Measurements from ENCODE around the gene HDAC9.
"Not testable (repeated sequence)": the region's sequence is repeated elsewhere in the genome, so short reads cannot be mapped to it uniquely, and the experiment has no call there.

Gene HDAC9

GRCh38 chr7:18736012-18736411, 240.5 kb downstream of the HDAC9 start:
- H3K27me3 ChIP-seq (ENCODE audit: control insufficient read depth, insufficient read depth, low read length); H3K9ac ChIP-seq (ENCODE audit: low read length); H3K36me3 ChIP-seq (ENCODE audit: control insufficient read depth, insufficient read depth, low read length); H3K4me1 ChIP-seq (ENCODE audit: control insufficient read depth, insufficient read depth, low read length); H3K4me3 ChIP-seq (ENCODE audit: low read length); H3K9me3 ChIP-seq (ENCODE audit: control insufficient read depth, low read length): not testable (repeated sequence)

- no peaks in the 10 kb centered on the region for H3K27me3 ChIP-seq (ENCODE audit: control insufficient read depth, insufficient read depth, low read length)
- H3K4me3 ChIP-seq (ENCODE audit: low read length): no peak overlapping the region
- H3K9ac ChIP-seq (ENCODE audit: low read length): no peak overlapping the region
- no peaks in the 10 kb centered on the region for H3K36me3 ChIP-seq (ENCODE audit: control insufficient read depth, insufficient read depth, low read length)
- H3K4me1 ChIP-seq (ENCODE audit: control insufficient read depth, insufficient read depth, low read length): no peaks in the 10 kb centered on the region
- H3K9me3 ChIP-seq (ENCODE audit: control insufficient read depth, low read length): no peaks in the 10 kb centered on the region
These were observed 245.0 kb downstream of the HDAC9 start for GRCh38 chr7:18740579-18740988.

GRCh38 chr7:18753972-18754610, 258.5 kb downstream of the HDAC9 start:
- Histone ChIP-seq H3K4me3 (ENCODE audit: low read length) (no peak overlapping the region), H3K9me3 (ENCODE audit: control insufficient read depth, low read length) (no peaks in the 10 kb centered on the region), H3K36me3 (ENCODE audit: control insufficient read depth, insufficient read depth, low read length) (no peaks in the 10 kb centered on the region), H3K4me1 (ENCODE audit: control insufficient read depth, insufficient read depth, low read length) (no peaks in the 10 kb centered on the region), H3K27me3 (ENCODE audit: control insufficient read depth, insufficient read depth, low read length) (no peaks in the 10 kb centered on the region), H3K9ac (ENCODE audit: low read length) (no peak overlapping the region)

- Histone ChIP-seq H3K4me1 (ENCODE audit: control insufficient read depth, insufficient read depth, low read length) (no peaks in the 10 kb centered on the region), H3K36me3 (ENCODE audit: control insufficient read depth, insufficient read depth, low read length) (no peaks in the 10 kb centered on the region), H3K27me3 (ENCODE audit: control insufficient read depth, insufficient read depth, low read length) (no peaks in the 10 kb centered on the region), H3K9me3 (ENCODE audit: control insufficient read depth, low read length) (no peaks in the 10 kb centered on the region), H3K4me3 (ENCODE audit: low read length) (no peak overlapping the region), H3K9ac (ENCODE audit: low read length) (no peak overlapping the region)
These were observed 259.2 kb downstream of the HDAC9 start for GRCh38 chr7:18754766-18755165.

GRCh38 chr7:18755793-18756192, 260.2 kb downstream of the HDAC9 start:
- Histone ChIP-seq H3K4me3 (ENCODE audit: low read length) (no peak overlapping the region), H3K36me3 (ENCODE audit: control insufficient read depth, insufficient read depth, low read length) (no peaks in the 10 kb centered on the region), H3K4me1 (ENCODE audit: control insufficient read depth, insufficient read depth, low read length) (no peaks in the 10 kb centered on the region), H3K9ac (ENCODE audit: low read length) (no peak overlapping the region), H3K9me3 (ENCODE audit: control insufficient read depth, low read length) (no peaks in the 10 kb centered on the region), H3K27me3 (ENCODE audit: control insufficient read depth, insufficient read depth, low read length) (no peaks in the 10 kb centered on the region)

- Histone ChIP-seq H3K4me3 (ENCODE audit: low read length) (no peak overlapping the region), H3K27me3 (ENCODE audit: control insufficient read depth, insufficient read depth, low read length) (no peaks in the 10 kb centered on the region), H3K4me1 (ENCODE audit: control insufficient read depth, insufficient read depth, low read length) (no peaks in the 10 kb centered on the region)
These were observed 261.0 kb downstream of the HDAC9 start for GRCh38 chr7:18756378-18757050.

GRCh38 chr7:18760046-18760445, 264.5 kb downstream of the HDAC9 start:
- Histone ChIP-seq H3K4me3 (ENCODE audit: low read length) (no peak overlapping the region), H3K27me3 (ENCODE audit: control insufficient read depth, insufficient read depth, low read length) (no peaks in the 10 kb centered on the region), H3K9me3 (ENCODE audit: control insufficient read depth, low read length) (no peaks in the 10 kb centered on the region), H3K4me1 (ENCODE audit: control insufficient read depth, insufficient read depth, low read length) (no peaks in the 10 kb centered on the region), H3K36me3 (ENCODE audit: control insufficient read depth, insufficient read depth, low read length) (no peaks in the 10 kb centered on the region), H3K9ac (ENCODE audit: low read length) (no peak overlapping the region)

More at GRCh38 chr7:18756378-18757050, 261.0 kb downstream of the HDAC9 start:
- no peak overlapping the region for H3K9ac ChIP-seq (ENCODE audit: low read length)
- H3K9me3 ChIP-seq (ENCODE audit: control insufficient read depth, low read length): no peaks in the 10 kb centered on the region
- H3K36me3 ChIP-seq (ENCODE audit: control insufficient read depth, insufficient read depth, low read length): no peaks in the 10 kb centered on the region

GRCh38 chr7:18760631-18761445, 265.3 kb downstream of the HDAC9 start:
- Histone ChIP-seq H3K4me3 (ENCODE audit: low read length) (no peak overlapping the region), H3K9me3 (ENCODE audit: control insufficient read depth, low read length) (no peaks in the 10 kb centered on the region), H3K27me3 (ENCODE audit: control insufficient read depth, insufficient read depth, low read length) (no peaks in the 10 kb centered on the region), H3K4me1 (ENCODE audit: control insufficient read depth, insufficient read depth, low read length) (no peaks in the 10 kb centered on the region), H3K36me3 (ENCODE audit: control insufficient read depth, insufficient read depth, low read length) (no peaks in the 10 kb centered on the region), H3K9ac (ENCODE audit: low read length) (no peak overlapping the region)

- Histone ChIP-seq H3K4me3 (ENCODE audit: low read length) (no peak overlapping the region), H3K9me3 (ENCODE audit: control insufficient read depth, low read length) (no peaks in the 10 kb centered on the region), H3K27me3 (ENCODE audit: control insufficient read depth, insufficient read depth, low read length) (no peaks in the 10 kb centered on the region), H3K9ac (ENCODE audit: low read length) (no peak overlapping the region), H3K36me3 (ENCODE audit: control insufficient read depth, insufficient read depth, low read length) (no peaks in the 10 kb centered on the region), H3K4me1 (ENCODE audit: control insufficient read depth, insufficient read depth, low read length) (no peaks in the 10 kb centered on the region)
These were observed 266.6 kb downstream of the HDAC9 start for GRCh38 chr7:18762189-18762588.

GRCh38 chr7:18768256-18768655, 272.7 kb downstream of the HDAC9 start:
- no peaks in the 10 kb centered on the region for H3K4me1 ChIP-seq (ENCODE audit: control insufficient read depth, insufficient read depth, low read length)

GRCh38 chr7:18770154-18770811, 274.7 kb downstream of the HDAC9 start:
- no peak overlapping the region for H3K9ac ChIP-seq (ENCODE audit: low read length)
- H3K4me3 ChIP-seq (ENCODE audit: low read length): no peak overlapping the region
- H3K9me3 ChIP-seq (ENCODE audit: control insufficient read depth, low read length): no peaks in the 10 kb centered on the region
- H3K36me3 ChIP-seq (ENCODE audit: control insufficient read depth, insufficient read depth, low read length): no peaks in the 10 kb centered on the region
- H3K4me1 ChIP-seq (ENCODE audit: control insufficient read depth, insufficient read depth, low read length): no peaks in the 10 kb centered on the region
- no peaks in the 10 kb centered on the region for H3K27me3 ChIP-seq (ENCODE audit: control insufficient read depth, insufficient read depth, low read length)

More at GRCh38 chr7:18768256-18768655, 272.7 kb downstream of the HDAC9 start:
- no peaks in the 10 kb centered on the region for H3K27me3 ChIP-seq (ENCODE audit: control insufficient read depth, insufficient read depth, low read length)
- no peaks in the 10 kb centered on the region for H3K9me3 ChIP-seq (ENCODE audit: control insufficient read depth, low read length)
- H3K9ac ChIP-seq (ENCODE audit: low read length): no peak overlapping the region
- no peaks in the 10 kb centered on the region for H3K36me3 ChIP-seq (ENCODE audit: control insufficient read depth, insufficient read depth, low read length)
- no peak overlapping the region for H3K4me3 ChIP-seq (ENCODE audit: low read length)

- Histone ChIP-seq H3K9me3 (ENCODE audit: control insufficient read depth, low read length) (no peaks in the 10 kb centered on the region), H3K4me1 (ENCODE audit: control insufficient read depth, insufficient read depth, low read length) (no peaks in the 10 kb centered on the region), H3K36me3 (ENCODE audit: control insufficient read depth, insufficient read depth, low read length) (no peaks in the 10 kb centered on the region), H3K9ac (ENCODE audit: low read length) (no peak overlapping the region), H3K4me3 (ENCODE audit: low read length) (no peak overlapping the region), H3K27me3 (ENCODE audit: control insufficient read depth, insufficient read depth, low read length) (no peaks in the 10 kb centered on the region)
These were observed 275.3 kb downstream of the HDAC9 start for GRCh38 chr7:18770822-18771221.
